GM12865 (cell line): ENCODE results near the gene CRYAB.
"Not testable (repeated sequence)": the region's sequence is repeated elsewhere in the genome, so short reads cannot be mapped to it uniquely, and the experiment has no call there.

Source experiments
- DNase-seq: peaks from one replicate; pipeline ENCODE4 v3.0.0; 2010; ENCODE audit warnings: low read depth
- H3K4me3 ChIP-seq: 2 replicates; pipeline ENCODE4 v1.5.1; 2011; ENCODE audit warnings: mild to moderate bottlenecking, low read depth, low read length, control low read depth
- TF ChIP-seq, protein P1 (sequence below): IDR thresholded peaks from 2 replicates; pipeline ENCODE4 v1.5.1; 2011; ENCODE audit warnings: low read length, control low read depth, low read depth, inconsistent platforms; ENCODE audit not compliant: insufficient read depth; ENCODE audit errors: missing control alignments

CRYAB gene

DNA sequence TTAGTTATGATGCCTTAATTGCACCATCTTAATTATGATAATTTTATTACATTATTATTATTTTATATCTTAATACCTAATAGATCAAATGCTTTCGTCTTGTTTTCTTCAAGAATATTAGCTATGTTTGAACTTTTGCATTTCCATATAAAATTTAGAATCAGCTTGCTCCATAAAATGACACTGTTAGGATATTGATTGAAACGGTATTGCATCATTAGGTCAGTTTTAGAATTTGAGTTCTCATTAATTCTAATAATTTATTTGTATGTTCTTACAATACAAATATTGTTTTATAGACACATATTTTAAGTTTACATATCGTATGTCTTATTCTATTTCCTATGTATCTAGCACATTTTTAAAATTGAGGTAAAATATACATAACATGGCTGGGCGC, 25.5 kb downstream of the CRYAB start:
- no peak for DNase-seq
- TF ChIP-seq, protein P1, sequence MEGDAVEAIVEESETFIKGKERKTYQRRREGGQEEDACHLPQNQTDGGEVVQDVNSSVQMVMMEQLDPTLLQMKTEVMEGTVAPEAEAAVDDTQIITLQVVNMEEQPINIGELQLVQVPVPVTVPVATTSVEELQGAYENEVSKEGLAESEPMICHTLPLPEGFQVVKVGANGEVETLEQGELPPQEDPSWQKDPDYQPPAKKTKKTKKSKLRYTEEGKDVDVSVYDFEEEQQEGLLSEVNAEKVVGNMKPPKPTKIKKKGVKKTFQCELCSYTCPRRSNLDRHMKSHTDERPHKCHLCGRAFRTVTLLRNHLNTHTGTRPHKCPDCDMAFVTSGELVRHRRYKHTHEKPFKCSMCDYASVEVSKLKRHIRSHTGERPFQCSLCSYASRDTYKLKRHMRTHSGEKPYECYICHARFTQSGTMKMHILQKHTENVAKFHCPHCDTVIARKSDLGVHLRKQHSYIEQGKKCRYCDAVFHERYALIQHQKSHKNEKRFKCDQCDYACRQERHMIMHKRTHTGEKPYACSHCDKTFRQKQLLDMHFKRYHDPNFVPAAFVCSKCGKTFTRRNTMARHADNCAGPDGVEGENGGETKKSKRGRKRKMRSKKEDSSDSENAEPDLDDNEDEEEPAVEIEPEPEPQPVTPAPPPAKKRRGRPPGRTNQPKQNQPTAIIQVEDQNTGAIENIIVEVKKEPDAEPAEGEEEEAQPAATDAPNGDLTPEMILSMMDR, result no peak
- H3K4me3 ChIP-seq, result no peak overlapping the region

DNA sequence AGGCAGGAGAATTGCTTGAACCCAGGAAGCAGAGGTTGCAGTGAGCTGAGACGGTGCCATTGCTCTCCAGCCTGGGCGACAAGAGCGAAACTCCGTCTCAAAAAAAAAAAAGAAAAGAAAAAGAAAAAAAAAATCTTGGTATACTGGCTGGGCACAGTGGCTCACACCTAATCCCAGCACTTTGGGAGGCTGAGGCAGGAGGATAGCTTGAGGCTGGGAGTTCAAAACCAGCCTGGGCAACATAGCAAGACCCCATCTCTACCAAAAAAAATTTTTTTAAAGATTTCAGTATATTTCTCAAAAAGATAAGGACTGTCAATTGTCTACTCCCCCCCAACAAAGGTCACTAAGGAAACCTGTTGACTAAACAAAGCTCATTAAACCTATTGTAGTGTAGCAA, 26.5 kb downstream of the CRYAB start:
- DNase-seq, H3K4me3 ChIP-seq: not testable (repeated sequence)

- no peak overlapping the region for H3K4me3 ChIP-seq
- TF ChIP-seq, protein P1, result no peak
- no peak for DNase-seq
Measured at GRCh38 chr11:111882202-111882601, 29.4 kb downstream of the CRYAB start.

- peak overlapping the region; percentile 77 for H3K4me3 ChIP-seq
- no peak for DNase-seq
- TF ChIP-seq, protein P1, result no peak
Measured at GRCh38 chr11:111879637-111879960, 32.0 kb downstream of the CRYAB start.

DNA sequence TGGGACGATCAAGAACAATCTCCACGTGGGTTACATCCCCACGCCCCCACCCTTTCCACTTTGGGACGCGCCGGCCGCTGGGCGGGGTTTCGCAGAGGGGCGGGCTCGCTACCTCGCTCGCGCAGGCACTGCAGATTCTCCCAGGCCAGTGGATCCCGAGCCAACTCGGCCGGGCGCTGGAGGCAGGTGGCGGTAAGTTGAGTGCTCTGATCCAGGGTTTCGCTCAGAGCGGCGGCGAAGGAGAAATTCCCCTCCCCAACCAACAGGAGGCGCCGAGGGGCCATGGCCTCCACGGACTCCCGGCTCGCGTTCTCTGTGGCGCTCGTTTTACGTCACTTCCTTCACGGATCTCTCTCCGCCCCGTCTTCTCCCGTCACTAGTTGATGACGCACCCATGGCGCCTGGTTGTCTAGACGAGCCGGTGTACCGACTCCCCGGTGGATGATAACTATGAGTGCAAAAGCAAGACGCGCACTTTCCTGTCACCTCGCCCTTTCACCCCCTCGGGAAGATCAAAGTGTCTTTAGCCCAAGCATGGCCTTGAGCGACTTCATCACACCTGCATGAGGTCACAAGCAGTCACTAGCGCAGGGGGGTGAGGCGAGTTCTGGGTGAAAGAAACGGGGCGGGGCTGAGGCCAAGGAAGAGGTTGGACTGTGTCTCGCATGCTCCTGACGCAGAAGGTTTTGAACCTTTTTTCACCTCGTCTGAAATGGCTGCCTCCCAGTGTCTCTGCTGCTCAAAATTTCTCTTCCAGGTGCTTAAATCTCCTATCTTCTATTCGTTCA, 32.5 kb downstream of the CRYAB start, which contains the start of the genes CFAP68 and FDXACB1:
Gene CFAP68 (plus strand): TSS at position 693 of the 788 bp plus-strand sequence. CDS start 20 bp downstream, at position 713.
Gene FDXACB1 (minus strand): TSS at position 317 of the 788 bp plus-strand sequence. CDS start 33 bp downstream, at position 284.
- peak within 1 kb of the TSS; percentile 77 for H3K4me3 ChIP-seq
- peak; percentile 97 for DNase-seq
- TF ChIP-seq, protein P1, result peak; percentile 98

- DNase-seq, result no peak
Measured at GRCh38 chr11:111878385-111878848, 33.2 kb downstream of the CRYAB start.

GRCh38 chr11:111871693-111872161, 39.8 kb downstream of the CRYAB start:
- DNase-seq, result no peak
- peak overlapping the region; percentile 60 for H3K4me3 ChIP-seq
- TF ChIP-seq, protein P1, result no peak

More at GRCh38 chr11:111878385-111878848, 33.2 kb downstream of the CRYAB start:
- peak overlapping the region; percentile 77 for H3K4me3 ChIP-seq
- TF ChIP-seq, protein P1, result peak; percentile 3
